K562 (cell line): ENCODE measurements around the gene RGPD8. TPM values are rescaled to one million over a fixed set of nuclear protein-coding genes. Genes with fewer than 3 reads are reported as not detected.

Source experiments
- ARHGAP35 ChIP-seq: fragments of 450-650 bp; IDR thresholded peaks from 2 replicates; pipeline ENCODE4 v1.6.1; 2018; ENCODE audit not compliant: partially characterized antibody
- CHD7 ChIP-seq: fragments of 200-600 bp; sonication (generic); IDR thresholded peaks from one replicate; pipeline ENCODE4 v1.6.1; 2012; ENCODE audit warnings: mild to moderate bottlenecking, low read depth, low read length, inconsistent platforms
- GATAD2A ChIP-seq: fragments of 450-650 bp; IDR thresholded peaks from 2 replicates; pipeline ENCODE4 v1.6.1; 2017
- PHTF2 ChIP-seq: fragments of 250-450 bp; sonication (Bioruptor Pico); IDR thresholded peaks from 2 replicates; pipeline ENCODE4 v1.5.0; 2021; ENCODE audit warnings: mild to moderate bottlenecking
- RAD21 ChIP-seq, 2 experiments: fragments of 250-450 bp in 1 of 2; fragments of 450-650 bp in 1 of 2; sonication (Bioruptor Pico) in 1 of 2; formaldehyde crosslinking in 1 of 2; IDR thresholded peaks in 1 of 2; conservative IDR thresholded peaks in 1 of 2; 2 replicates each; pipeline versions ENCODE4 v1.4.0 to v1.8.0; 2020 to 2022; ENCODE audit warnings: mild to moderate bottlenecking in 2 of 2, moderate library complexity in 1 of 2
- RFX7 ChIP-seq: fragments of 250-450 bp; sonication (Bioruptor Pico); IDR thresholded peaks from 2 replicates; pipeline ENCODE4 v1.5.1; 2021; ENCODE audit warnings: mild to moderate bottlenecking
- SMAD1 ChIP-seq: fragments of 150-350 bp; IDR thresholded peaks from 2 replicates; pipeline ENCODE4 v1.6.1; 2014; ENCODE audit warnings: low read length, low read depth; ENCODE audit not compliant: partially characterized antibody
- XRCC3 ChIP-seq: fragments of 450-650 bp; IDR thresholded peaks from 2 replicates; pipeline ENCODE4 v1.6.1; 2017; ENCODE audit warnings: mild to moderate bottlenecking, moderate library complexity
- ZNF668 ChIP-seq: fragments of 250-450 bp; sonication (Bioruptor Pico); IDR thresholded peaks from 2 replicates; pipeline ENCODE4 v1.8.0; 2022; ENCODE audit warnings: mild to moderate bottlenecking, inconsistent platforms
- polyA plus RNA-seq, 8 experiments: library from polyadenylated mRNA; depleted of rRNA in 4 of 8; stranded (reverse) in 5 of 8; unstranded in 3 of 8; fragments of >200 nt; fragmentation: Nextera tagmentation in 2 of 8; fragmentation: Illumina TruSeq in 1 of 8; extraction: Ambion mirVana in 2 of 8; extraction: Trizol in 1 of 8; gene quantifications; 2 replicates each; pipeline versions ENCODE4 v1.2.1 to v1.2.3, GENCODE V29; 2011 to 2014; ENCODE audit warnings: inconsistent platforms in 1 of 8, missing spikeins in 1 of 8
- total RNA-seq, 7 experiments: library from RNA; depleted of rRNA in 6 of 7; stranded (reverse); fragments of >200 nt in 6 of 7; fragmentation: Illumina TruSeq in 2 of 7; extraction: Trizol in 2 of 7; gene quantifications; 2 replicates each; pipeline versions ENCODE4 v1.2.1 to v1.2.3, GENCODE V29; 2011 to 2021; ENCODE audit warnings: low replicate concordance in 1 of 7

Gene RGPD8
- total and polyA plus RNA-seq, 9 of the 15 experiments (the other 6 are each of a cell fraction or from before 2014, with no cell fraction given), result 0.03 to 0.47 (median 0.12) TPM; not detected in 1

DNA sequence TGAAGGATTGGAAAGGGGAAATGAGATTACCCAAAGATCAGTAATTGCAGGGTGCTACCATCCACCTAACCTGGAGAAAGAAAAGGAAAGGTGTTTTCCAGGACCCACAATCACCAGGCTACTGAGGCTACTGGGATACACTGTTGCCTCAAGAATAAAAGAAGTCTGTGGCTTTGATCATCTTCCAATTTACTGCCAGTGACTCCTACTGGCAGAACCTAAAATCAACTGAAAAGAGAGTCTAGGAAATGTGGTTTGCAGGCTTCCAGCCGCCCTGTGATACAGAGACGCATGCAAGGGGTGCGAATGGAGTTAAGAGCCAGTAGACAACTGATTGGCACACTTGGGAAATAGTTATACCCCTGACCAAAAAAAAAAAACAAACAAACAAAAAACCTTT, 31.9 kb upstream of the RGPD8 start (continued):
- TF ChIP-seq CHD7, result no peak
- no peak for TF ChIP-seq ARHGAP35
- no peak for TF ChIP-seq ZNF668 (CRISPR knock-in tag)
- TF ChIP-seq RAD21 (CRISPR knock-in tag; conservative IDR thresholded peaks at IDR 0.05 in 1 of 2, IDR thresholded peaks at IDR 0.05 in 1 of 2), result peak in 1 of 2 experiments; percentile 29; a peak in 2 of 4 replicates
- no peak for TF ChIP-seq GATAD2A
- no peak for TF ChIP-seq PHTF2
- no peak for TF ChIP-seq RFX7 (CRISPR knock-in tag)
- TF ChIP-seq SMAD1, result no peak
- no peak for TF ChIP-seq XRCC3
